OCI-LY7 (cell line): ENCODE results near the gene FAM3D.

Source experiments
- EZH2phosphoT487 ChIP-seq: fragments of 200-600 bp; sonication (generic); IDR thresholded peaks from 2 replicates; pipeline ENCODE4 v1.6.1; 2018; ENCODE audit warnings: low read depth, borderline replicate concordance, mild to moderate bottlenecking, mixed run types, antibody characterized with exemption, low read length, moderate library complexity, mixed read lengths
- TF ChIP-seq, protein P1 (sequence below): fragments of 200-600 bp; sonication (generic); conservative IDR thresholded peaks from 2 replicates; pipeline ENCODE4 v1.5.1; 2014; ENCODE audit warnings: mild to moderate bottlenecking, antibody characterized with exemption, low read length, moderate library complexity, mixed read lengths

DNA sequence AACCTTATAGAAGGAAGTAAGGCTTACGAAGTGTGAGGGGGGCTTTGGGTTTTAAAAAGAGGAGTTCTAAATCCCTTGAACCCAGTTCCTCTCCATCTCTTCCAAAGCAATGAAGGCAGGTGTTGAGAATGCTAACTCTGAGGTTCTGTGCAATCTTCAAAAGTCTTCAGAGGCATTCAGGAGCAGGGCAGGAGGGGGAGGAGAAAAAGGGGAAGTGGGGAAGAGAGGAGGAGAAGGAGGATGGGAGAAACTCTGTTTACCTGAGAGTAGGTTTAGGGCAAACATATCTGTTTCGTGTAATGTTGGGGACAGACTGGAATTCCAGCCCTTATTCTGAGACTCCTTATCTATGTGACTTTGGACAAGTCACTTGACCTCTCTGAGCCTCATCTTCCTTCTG, 36.9 kb downstream of the FAM3D start:
- TF ChIP-seq, protein P1, sequence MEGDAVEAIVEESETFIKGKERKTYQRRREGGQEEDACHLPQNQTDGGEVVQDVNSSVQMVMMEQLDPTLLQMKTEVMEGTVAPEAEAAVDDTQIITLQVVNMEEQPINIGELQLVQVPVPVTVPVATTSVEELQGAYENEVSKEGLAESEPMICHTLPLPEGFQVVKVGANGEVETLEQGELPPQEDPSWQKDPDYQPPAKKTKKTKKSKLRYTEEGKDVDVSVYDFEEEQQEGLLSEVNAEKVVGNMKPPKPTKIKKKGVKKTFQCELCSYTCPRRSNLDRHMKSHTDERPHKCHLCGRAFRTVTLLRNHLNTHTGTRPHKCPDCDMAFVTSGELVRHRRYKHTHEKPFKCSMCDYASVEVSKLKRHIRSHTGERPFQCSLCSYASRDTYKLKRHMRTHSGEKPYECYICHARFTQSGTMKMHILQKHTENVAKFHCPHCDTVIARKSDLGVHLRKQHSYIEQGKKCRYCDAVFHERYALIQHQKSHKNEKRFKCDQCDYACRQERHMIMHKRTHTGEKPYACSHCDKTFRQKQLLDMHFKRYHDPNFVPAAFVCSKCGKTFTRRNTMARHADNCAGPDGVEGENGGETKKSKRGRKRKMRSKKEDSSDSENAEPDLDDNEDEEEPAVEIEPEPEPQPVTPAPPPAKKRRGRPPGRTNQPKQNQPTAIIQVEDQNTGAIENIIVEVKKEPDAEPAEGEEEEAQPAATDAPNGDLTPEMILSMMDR: no peak
- no peak for TF ChIP-seq EZH2phosphoT487
